ENCODE data around the gene GTF2F2. TPM values are rescaled to one million over a fixed set of nuclear protein-coding genes. Genes with fewer than 3 reads are reported as not detected.

GTF2F2 gene
- total and polyA plus RNA-seq, 2 donors (not counting 3 experiments of a cell fraction or from before 2014, with no cell fraction given) = 7.5 to 23.6 TPM

DNA sequence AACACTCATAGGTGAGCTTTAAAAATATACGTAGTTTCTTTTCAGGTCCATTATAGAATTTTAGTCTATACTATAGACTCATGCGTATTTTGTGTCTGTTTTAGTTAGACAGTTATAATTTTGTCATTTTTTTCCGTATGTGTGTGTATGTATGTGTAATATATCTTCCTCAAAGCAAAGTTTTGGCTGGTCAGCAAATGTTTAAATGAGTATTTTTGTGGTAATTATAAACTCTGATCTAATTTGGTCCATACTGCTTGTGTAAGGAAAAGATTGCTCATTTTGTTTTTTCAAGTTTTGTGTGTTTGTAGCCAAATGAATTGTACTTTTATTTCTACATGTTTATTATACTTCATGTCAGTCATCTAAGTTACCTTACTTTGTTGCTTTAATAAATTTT lies 60.0 kb downstream of the GTF2F2 start:
- no peak overlapping the region for H2AFZ ChIP-seq (ENCODE audit: low read depth, low read length)
- no TSS peak for BruUV-seq (replicated peaks)
- H3K9ac ChIP-seq (replicated peaks; ENCODE audit: extremely low read depth, insufficient read depth, low read length) = no peak overlapping the region
- H3K4me3 ChIP-seq (replicated peaks in 1 of 3; ENCODE audit: insufficient read depth in 1 of 3, low read depth in 1 of 3, low read length in 3 of 3) = no peak overlapping the region
- H3K79me2 ChIP-seq (ENCODE audit: control insufficient read depth, insufficient read depth, low read length) = peaks cover 14% of the 10 kb centered on the region
- H3K9me3 ChIP-seq (replicated peaks; ENCODE audit: control insufficient read depth, insufficient read depth, low read length) = no peaks in the 10 kb centered on the region
- ChIA-PET POLR2A (no interaction called here), CTCF (no interaction called here)
- no peaks in the 10 kb centered on the region for H3K27me3 ChIP-seq (ENCODE audit: control insufficient read depth in 2 of 2, insufficient read depth in 2 of 2, low read length in 2 of 2)
- FAIRE-seq (no peak), DNase-seq (ENCODE audit: low read depth, low spot score) (no peak)
- H3K27ac ChIP-seq (ENCODE audit: insufficient read depth, low read depth, low read length) = no peak overlapping the region
- peaks cover 3% of the 10 kb centered on the region for H3K9me1 ChIP-seq (replicated peaks; ENCODE audit: control insufficient read depth, extremely low read depth, insufficient read depth, low read length)
- H4K20me1 ChIP-seq (replicated peaks; ENCODE audit: control insufficient read depth, extremely low read depth, insufficient read depth, low read length) = no peaks in the 10 kb centered on the region
- H3K4me2 ChIP-seq (ENCODE audit: insufficient read depth, low read length) = no peak overlapping the region
- dilution Hi-C loops (cut with MboI; ENCODE audit: extremely low pct_ligation_motif_present, low sequenced_read_pairs) (no loop called here), intact Hi-C loops (cut with micrococcal nuclease) (no loop called here)
- no peaks in the 10 kb centered on the region for H3K36me3 ChIP-seq (ENCODE audit: control insufficient read depth in 2 of 2, extremely low read depth in 1 of 2, insufficient read depth in 2 of 2, low read length in 2 of 2)
- TF ChIP-seq, protein P1, sequence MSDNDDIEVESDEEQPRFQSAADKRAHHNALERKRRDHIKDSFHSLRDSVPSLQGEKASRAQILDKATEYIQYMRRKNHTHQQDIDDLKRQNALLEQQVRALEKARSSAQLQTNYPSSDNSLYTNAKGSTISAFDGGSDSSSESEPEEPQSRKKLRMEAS (IDR thresholded peaks at IDR 0.05; ENCODE audit: insufficient read depth, insufficient read length) = no peak
- TF ChIP-seq MYC (IDR thresholded peaks at IDR 0.05; ENCODE audit: low read depth, low read length) (no peak), EZH2 (IDR thresholded peaks at IDR 0.05; ENCODE audit: borderline replicate concordance, low read depth, low read length, severe bottlenecking) (no peak), FOS (IDR thresholded peaks at IDR 0.05; ENCODE audit: borderline replicate concordance, insufficient read depth, low read length) (no peak), POLR2AphosphoS5 (IDR thresholded peaks at IDR 0.05; ENCODE audit: insufficient read depth, low read depth, low read length) (no peak), GATA2 (IDR thresholded peaks at IDR 0.05; ENCODE audit: insufficient read depth, insufficient read length, low read depth, low read length) (no peak), POLR2A (IDR thresholded peaks at IDR 0.05; ENCODE audit: low read depth, low read length) (no peak), JUN (IDR thresholded peaks at IDR 0.05; ENCODE audit: borderline replicate concordance, insufficient read depth, insufficient read length, low read depth) (no peak)
- TF ChIP-seq, protein P2, sequence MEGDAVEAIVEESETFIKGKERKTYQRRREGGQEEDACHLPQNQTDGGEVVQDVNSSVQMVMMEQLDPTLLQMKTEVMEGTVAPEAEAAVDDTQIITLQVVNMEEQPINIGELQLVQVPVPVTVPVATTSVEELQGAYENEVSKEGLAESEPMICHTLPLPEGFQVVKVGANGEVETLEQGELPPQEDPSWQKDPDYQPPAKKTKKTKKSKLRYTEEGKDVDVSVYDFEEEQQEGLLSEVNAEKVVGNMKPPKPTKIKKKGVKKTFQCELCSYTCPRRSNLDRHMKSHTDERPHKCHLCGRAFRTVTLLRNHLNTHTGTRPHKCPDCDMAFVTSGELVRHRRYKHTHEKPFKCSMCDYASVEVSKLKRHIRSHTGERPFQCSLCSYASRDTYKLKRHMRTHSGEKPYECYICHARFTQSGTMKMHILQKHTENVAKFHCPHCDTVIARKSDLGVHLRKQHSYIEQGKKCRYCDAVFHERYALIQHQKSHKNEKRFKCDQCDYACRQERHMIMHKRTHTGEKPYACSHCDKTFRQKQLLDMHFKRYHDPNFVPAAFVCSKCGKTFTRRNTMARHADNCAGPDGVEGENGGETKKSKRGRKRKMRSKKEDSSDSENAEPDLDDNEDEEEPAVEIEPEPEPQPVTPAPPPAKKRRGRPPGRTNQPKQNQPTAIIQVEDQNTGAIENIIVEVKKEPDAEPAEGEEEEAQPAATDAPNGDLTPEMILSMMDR (IDR thresholded peaks at IDR 0.05; ENCODE audit: extremely low read depth in 1 of 2, insufficient read depth in 1 of 2, low read depth in 1 of 2, low read length in 2 of 2) = no peak
- H3K4me1 ChIP-seq (ENCODE audit: control insufficient read depth, extremely low read depth, insufficient read depth, low read length) = no peaks in the 10 kb centered on the region
